Loucy (cell line): ENCODE data around the gene LRRK1.

Experiments used
- H2AFZ ChIP-seq: fragments of 200-600 bp; sonication (generic); 2 replicates; pipeline ENCODE4 v1.6.0; 2016; ENCODE audit warnings: antibody characterized with exemption, mild to moderate bottlenecking, low read length, moderate library complexity
- H3F3A ChIP-seq: fragments of 200-600 bp; 2 replicates; pipeline ENCODE4 v1.6.0; 2016; ENCODE audit warnings: antibody characterized with exemption, low read depth, mild to moderate bottlenecking
- H3K27me3 ChIP-seq: fragments of 200-600 bp; sonication (generic); 2 replicates; pipeline ENCODE4 v1.6.1; 2014; ENCODE audit warnings: low read length, mild to moderate bottlenecking; ENCODE audit not compliant: insufficient read depth, poor library complexity, severe bottlenecking
- H3K36me3 ChIP-seq: fragments of 200-600 bp; sonication (generic); 2 replicates; pipeline ENCODE4 v1.6.1; 2016; ENCODE audit warnings: low read length; ENCODE audit not compliant: insufficient read depth
- H3K4me1 ChIP-seq: fragments of 200-600 bp; sonication (generic); 2 replicates; pipeline ENCODE4 v1.5.1; 2014; ENCODE audit warnings: low read length, mild to moderate bottlenecking; ENCODE audit not compliant: insufficient read depth, poor library complexity, severe bottlenecking
- H3K4me2 ChIP-seq: fragments of 200-600 bp; sonication (generic); 2 replicates; pipeline ENCODE4 v1.6.0; 2014; ENCODE audit warnings: antibody characterized with exemption, low read length, low read depth, mild to moderate bottlenecking; ENCODE audit not compliant: poor library complexity, severe bottlenecking
- H3K4me3 ChIP-seq: fragments of 200-600 bp; sonication (generic); 2 replicates; pipeline ENCODE4 v1.5.1; 2014; ENCODE audit warnings: low read length, mild to moderate bottlenecking, mixed read lengths; ENCODE audit not compliant: poor library complexity, severe bottlenecking
- H3K79me2 ChIP-seq: fragments of 200-600 bp; sonication (generic); 2 replicates; pipeline ENCODE4 v1.6.1; 2014; ENCODE audit warnings: low read length; ENCODE audit not compliant: insufficient read depth
- H3K9ac ChIP-seq: fragments of 200-600 bp; sonication (generic); 2 replicates; pipeline ENCODE4 v1.6.0; 2014; ENCODE audit warnings: mild to moderate bottlenecking, low read depth, low read length, moderate library complexity; ENCODE audit not compliant: poor library complexity, severe bottlenecking
- H3K9me2 ChIP-seq: fragments of 200-600 bp; sonication (generic); replicated peaks from 2 replicates; pipeline ENCODE4 v1.6.1; 2016; ENCODE audit warnings: low read depth, low read length, mixed read lengths
- H3K9me3 ChIP-seq: fragments of 200-600 bp; sonication (generic); 2 replicates; pipeline ENCODE4 v1.6.1; 2014; ENCODE audit warnings: mild to moderate bottlenecking, antibody characterized with exemption, low read length, low read depth; ENCODE audit not compliant: insufficient read depth
- H4K20me1 ChIP-seq: fragments of 200-600 bp; sonication (generic); 2 replicates; pipeline ENCODE4 v1.6.0; 2014; ENCODE audit warnings: antibody characterized with exemption, low read length, mild to moderate bottlenecking; ENCODE audit not compliant: insufficient read depth, poor library complexity, severe bottlenecking
- CTCF ChIP-seq: fragments of 200-600 bp; sonication (generic); conservative IDR thresholded peaks from 2 replicates; pipeline ENCODE4 v1.5.1; 2014; ENCODE audit warnings: mild to moderate bottlenecking, antibody characterized with exemption, low read length
- EZH2phosphoT487 ChIP-seq: fragments of 200-600 bp; IDR thresholded peaks from 2 replicates; pipeline ENCODE4 v1.6.1; 2018; ENCODE audit warnings: antibody characterized with exemption, mild to moderate bottlenecking, moderate library complexity, borderline replicate concordance

LRRK1 gene

DNA sequence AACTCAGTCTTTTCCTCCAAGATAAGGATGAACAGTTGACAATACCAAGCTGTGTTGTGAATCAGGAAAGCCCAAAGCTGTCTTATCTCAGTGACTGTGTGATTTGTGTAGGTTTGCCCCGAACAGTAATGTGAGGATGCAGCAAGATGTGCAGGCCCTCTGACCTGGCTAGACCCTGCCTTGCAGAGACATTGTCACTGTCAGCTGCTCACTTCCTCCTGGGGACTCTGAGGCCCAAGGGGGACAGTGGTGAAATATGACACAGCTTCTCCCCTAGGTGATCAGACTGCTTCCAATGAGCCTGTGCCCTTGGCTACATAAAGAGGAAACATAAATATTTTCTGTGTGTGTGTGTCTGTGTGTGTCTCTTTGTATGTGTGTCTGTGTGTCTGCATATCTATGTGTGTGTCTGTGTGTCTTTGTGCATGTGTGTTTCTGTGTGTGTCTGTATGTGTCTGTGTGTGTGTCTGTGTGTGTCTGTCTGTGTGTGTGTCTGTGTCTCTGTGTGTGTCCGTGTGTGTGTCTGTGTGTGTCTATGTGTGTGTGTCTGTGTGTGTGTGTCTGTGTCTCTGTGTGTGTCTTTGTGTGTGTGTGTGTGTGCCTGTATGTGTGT is 21.7 kb downstream of the LRRK1 start:
- H3K27me3 ChIP-seq, result no peaks in the 10 kb centered on the region
- H3F3A ChIP-seq, result no peaks in the 10 kb centered on the region
- H3K9ac ChIP-seq, result no peak overlapping the region
- H3K4me2 ChIP-seq, result peak overlapping the region; percentile 38
- H2AFZ ChIP-seq, result no peak overlapping the region
- TF ChIP-seq CTCF (no peak), EZH2phosphoT487 (no peak)
- no peaks in the 10 kb centered on the region for H3K36me3 ChIP-seq
- H3K9me3 ChIP-seq, result no peaks in the 10 kb centered on the region
- no peak overlapping the region for H3K4me3 ChIP-seq
- peaks cover 5% of the 10 kb centered on the region for H3K4me1 ChIP-seq
- no peaks in the 10 kb centered on the region for H3K9me2 ChIP-seq
- H3K79me2 ChIP-seq, result no peaks in the 10 kb centered on the region
- H4K20me1 ChIP-seq, result no peaks in the 10 kb centered on the region

DNA sequence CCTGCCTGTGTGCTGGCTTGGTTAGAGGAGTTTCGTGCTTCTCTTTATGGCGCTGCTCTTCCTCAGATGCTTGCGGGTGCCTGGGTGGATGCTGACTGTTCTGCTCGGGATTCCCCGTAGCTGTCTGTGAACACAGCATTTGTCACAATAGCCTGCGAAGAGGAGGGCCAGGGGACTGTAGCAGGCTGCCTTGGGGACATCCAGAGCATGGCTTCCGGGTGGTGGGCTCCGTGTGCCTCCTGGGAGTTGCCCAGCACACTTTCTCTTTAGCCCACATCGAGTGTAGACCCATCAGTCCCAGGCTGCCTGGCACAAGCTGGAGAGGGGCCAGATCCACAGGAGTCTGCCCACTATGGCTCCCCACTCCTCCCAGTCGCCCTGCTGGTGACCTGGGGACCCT is 22.4 kb downstream of the LRRK1 start:
- H3K4me1 ChIP-seq, result peaks cover 5% of the 10 kb centered on the region
- no peak overlapping the region for H2AFZ ChIP-seq
- no peak overlapping the region for H3K4me3 ChIP-seq
- no peaks in the 10 kb centered on the region for H3K79me2 ChIP-seq
- H3K9me3 ChIP-seq, result no peaks in the 10 kb centered on the region
- no peaks in the 10 kb centered on the region for H3K9me2 ChIP-seq
- H3K4me2 ChIP-seq, result no peak overlapping the region
- no peaks in the 10 kb centered on the region for H4K20me1 ChIP-seq
- H3K36me3 ChIP-seq, result no peaks in the 10 kb centered on the region
- no peak overlapping the region for H3K9ac ChIP-seq
- TF ChIP-seq CTCF (no peak), EZH2phosphoT487 (no peak)
- H3F3A ChIP-seq, result no peaks in the 10 kb centered on the region
- H3K27me3 ChIP-seq, result no peaks in the 10 kb centered on the region

GRCh38 chr15:100942656-100943425 is 23.7 kb downstream of the LRRK1 start:
- TF ChIP-seq EZH2phosphoT487 (no peak), CTCF (no peak)
- H3K9me3 ChIP-seq, result no peaks in the 10 kb centered on the region
- peaks cover 5% of the 10 kb centered on the region for H3K4me1 ChIP-seq
- H2AFZ ChIP-seq, result no peak overlapping the region
- no peaks in the 10 kb centered on the region for H3K27me3 ChIP-seq
- H3K79me2 ChIP-seq, result no peaks in the 10 kb centered on the region
- H3K9ac ChIP-seq, result no peak overlapping the region
- no peaks in the 10 kb centered on the region for H3F3A ChIP-seq
- no peaks in the 10 kb centered on the region for H4K20me1 ChIP-seq
- H3K9me2 ChIP-seq, result no peaks in the 10 kb centered on the region
- no peak overlapping the region for H3K4me3 ChIP-seq
- H3K4me2 ChIP-seq, result no peak overlapping the region
- H3K36me3 ChIP-seq, result no peaks in the 10 kb centered on the region
